Endometrial microvascular endothelial cells (primary cell): ENCODE results near the gene DHX32. TPM values are rescaled to one million over a fixed set of nuclear protein-coding genes. Genes with fewer than 3 reads are reported as not detected.

ENCODE experiments used
- in situ Hi-C: cut with HindIII; loops from 2 replicates; pipeline ENCODE4 v1.10.0; 2017; ENCODE audit warnings: low sequenced_read_pairs, low pct_unique_long_range_greater_than_20kb; ENCODE audit errors: inconsistent ontology term
- total RNA-seq: library from RNA; depleted of rRNA; stranded (reverse); fragments of >200 nt; gene quantifications from one replicate; pipeline ENCODE4 v1.2.3, GENCODE V29; 2015; ENCODE audit errors: inconsistent ontology term

DHX32 gene
- total RNA-seq, 1 donor from 2014 or later = 47.0 TPM

DNA sequence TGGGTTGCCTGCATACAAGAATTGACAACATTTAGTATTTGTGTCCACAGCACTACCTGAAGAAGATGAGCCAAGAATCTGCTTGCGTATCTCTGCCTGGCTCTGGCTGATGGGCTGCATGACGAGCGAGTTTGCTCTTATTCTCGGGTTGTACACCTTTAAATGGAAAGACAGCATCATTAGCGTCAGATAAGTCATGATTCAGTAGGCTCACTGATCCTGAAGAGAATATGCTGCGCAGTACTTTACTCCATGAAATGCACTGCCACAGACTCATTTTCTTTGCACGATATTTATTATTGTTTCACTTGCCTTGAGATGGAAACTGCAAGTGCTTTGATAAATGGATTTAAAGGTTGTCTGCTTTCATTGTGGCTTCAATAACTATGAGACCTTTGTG lies 28.6 kb downstream of the DHX32 start:
- in situ Hi-C loops = no loop called here

GRCh38 chr10:125850766-125851731 lies 30.0 kb downstream of the DHX32 start:
- in situ Hi-C loops = no loop called here

DNA sequence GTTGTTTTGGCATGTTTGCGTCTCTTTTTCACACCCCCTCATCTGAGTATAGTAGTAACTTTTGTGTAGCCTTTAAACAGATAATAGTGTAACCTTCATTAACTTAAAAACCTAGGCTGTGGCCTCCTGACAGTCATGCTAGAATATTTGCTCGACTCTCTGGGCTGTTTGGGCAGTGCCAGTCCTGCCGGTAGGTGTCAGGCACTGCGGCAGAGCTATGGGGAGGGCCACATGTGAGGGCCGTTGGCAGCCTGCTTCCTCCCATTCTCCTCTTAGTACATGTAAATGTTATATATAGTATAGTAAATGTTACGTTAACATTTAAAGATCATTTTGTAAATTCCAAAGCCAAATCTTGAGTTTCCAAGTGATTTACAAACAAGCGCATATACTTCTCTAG lies 31.6 kb downstream of the DHX32 start:
- in situ Hi-C loops = no loop called here

GRCh38 chr10:125848857-125849256 lies 32.2 kb downstream of the DHX32 start:
- in situ Hi-C loops = no loop called here

DNA sequence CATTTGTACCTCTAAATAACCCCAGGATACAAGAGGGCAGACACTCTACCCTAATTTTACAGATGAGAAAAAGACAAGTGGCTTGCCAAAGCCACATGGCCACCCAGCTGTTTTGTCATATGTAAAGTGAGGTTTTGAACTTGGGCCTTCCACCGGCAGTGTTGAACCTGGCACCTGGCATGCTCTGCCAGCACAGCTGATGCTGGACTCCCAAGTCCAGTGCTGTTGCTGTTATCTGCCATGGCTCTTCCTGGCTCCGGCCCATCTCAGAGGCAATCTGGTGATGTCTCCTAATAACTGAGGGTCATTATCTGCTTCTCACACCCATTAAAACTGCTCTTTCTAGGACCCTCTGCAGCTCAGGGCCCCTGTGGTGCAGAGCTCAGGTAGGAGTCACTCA lies 32.7 kb downstream of the DHX32 start:
- in situ Hi-C loops = no loop called here

GRCh38 chr10:125846894-125847293 lies 34.2 kb downstream of the DHX32 start:
- in situ Hi-C loops = no loop called here

DNA sequence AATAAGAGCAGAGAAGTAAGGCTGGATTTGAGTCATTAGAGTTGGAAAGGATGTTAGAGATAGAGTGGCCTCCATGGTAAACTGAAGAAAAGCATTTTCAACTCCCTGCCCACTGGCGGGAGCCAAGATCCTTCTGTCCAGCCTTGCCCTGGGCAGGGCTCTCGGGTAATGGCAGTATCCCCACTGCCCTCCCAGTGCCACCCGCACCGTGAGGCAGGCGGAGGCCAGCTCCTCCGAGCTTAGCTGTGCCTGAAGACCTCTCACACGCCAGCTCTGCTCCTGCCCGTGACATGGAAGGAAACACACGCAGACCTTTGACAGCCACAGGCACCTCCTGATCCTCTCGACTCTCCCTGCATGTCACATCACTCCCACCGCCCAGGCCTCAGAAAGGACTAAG lies 35.5 kb downstream of the DHX32 start:
- in situ Hi-C loops = no loop called here

GRCh38 chr10:125844751-125845221 lies 36.3 kb downstream of the DHX32 start:
- in situ Hi-C loops = no loop called here

GRCh38 chr10:125843603-125844329 lies 37.3 kb downstream of the DHX32 start:
- in situ Hi-C loops = no loop called here

GRCh38 chr10:125840955-125841354 lies 40.1 kb downstream of the DHX32 start:
- in situ Hi-C loops = no loop called here

- in situ Hi-C loops = no loop called here
Measured at GRCh38 chr10:125840406-125840805, 40.7 kb downstream of the DHX32 start.

DNA sequence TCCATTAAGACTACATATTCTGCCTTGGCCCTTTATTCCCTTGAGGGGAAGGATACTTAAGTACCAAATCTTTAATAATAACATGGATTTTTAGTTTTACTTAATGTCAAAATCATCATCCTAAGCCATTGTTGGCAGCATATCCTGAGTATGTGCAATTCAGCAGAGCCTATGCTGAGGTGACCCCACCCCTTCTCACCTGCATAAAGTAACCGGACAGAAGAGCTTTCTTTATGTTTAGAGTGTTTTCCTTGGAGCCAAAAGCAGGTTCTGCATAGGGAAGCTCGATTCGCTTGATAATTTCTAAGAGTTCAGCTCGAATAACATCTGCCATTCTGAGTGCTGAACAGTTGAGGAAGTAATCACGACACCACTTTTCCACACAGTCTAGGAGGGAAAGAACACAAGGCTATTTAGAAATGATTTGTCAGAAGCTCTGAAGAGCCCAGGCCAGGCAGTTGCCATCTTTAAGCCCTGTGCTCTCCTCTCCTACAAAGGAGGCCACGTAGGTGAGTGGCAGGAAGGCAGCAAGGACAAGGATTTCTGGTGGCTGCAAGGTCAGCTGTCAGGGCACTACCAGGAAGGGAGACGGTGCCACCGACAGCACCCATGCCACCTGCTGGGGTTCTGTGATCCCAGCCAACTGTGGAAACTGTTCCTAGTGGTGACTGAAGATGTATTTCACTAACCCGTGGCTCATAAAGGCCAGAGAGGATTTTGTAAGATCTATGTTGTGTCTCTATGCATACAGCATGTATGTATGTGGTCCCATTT lies 42.1 kb downstream of the DHX32 start:
- in situ Hi-C loops = no loop called here

- in situ Hi-C loops = no loop called here
Measured at GRCh38 chr10:125836746-125837145, 44.3 kb downstream of the DHX32 start.

- in situ Hi-C loops = no loop called here
Measured at GRCh38 chr10:125828311-125828710, 52.8 kb downstream of the DHX32 start.

GRCh38 chr10:125827133-125827532 lies 54.0 kb downstream of the DHX32 start:
- in situ Hi-C loops = no loop called here

DNA sequence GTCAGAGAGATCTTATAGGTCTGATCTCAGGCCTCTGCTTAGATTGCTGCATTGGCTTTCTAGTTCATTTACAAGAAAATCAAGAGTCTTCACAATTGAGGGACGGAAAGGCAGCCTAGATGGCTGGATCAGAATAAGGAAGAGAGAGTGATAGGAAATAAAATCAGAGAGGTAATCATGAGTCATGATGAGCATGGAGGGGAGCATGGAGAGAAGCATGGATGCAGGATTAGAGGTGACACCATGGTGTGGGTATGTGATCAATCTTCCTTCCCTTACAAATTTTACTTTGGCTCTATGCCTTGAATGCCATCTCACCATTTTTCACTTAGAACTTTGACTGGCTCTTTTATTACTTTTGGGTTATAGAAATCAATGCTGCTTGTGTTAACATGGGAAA lies 56.4 kb downstream of the DHX32 start:
- in situ Hi-C loops = no loop called here

DNA sequence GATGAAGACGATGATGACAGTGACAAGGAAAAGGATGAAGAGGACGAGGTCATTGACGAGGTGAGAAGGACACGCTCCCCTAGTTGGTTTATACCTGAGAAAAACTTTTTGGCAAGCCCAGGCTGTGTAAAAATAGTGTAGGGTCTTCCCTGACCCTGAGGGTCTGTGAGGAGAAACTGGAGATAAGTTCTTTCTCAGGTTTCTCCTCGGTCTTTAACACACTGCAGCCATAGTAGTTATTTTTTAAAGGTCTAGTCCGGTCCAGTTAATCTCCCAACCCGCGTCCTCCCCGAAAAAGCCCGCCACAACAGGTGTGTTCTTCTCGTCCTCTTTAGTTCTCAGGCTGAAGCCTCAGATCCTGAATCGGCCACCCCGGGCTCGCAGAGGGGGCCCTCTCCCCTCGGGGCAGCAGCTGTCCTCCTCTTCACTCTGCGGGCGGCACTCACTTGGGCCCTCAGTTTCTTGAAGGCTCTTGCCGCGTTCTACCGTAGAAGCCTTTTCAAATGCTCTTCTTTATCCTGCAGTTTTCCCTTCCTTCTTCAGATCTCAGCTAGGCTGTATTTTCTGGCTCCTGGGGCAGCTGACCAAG lies 57.3 kb downstream of the DHX32 start:
- in situ Hi-C loops = no loop called here

DNA sequence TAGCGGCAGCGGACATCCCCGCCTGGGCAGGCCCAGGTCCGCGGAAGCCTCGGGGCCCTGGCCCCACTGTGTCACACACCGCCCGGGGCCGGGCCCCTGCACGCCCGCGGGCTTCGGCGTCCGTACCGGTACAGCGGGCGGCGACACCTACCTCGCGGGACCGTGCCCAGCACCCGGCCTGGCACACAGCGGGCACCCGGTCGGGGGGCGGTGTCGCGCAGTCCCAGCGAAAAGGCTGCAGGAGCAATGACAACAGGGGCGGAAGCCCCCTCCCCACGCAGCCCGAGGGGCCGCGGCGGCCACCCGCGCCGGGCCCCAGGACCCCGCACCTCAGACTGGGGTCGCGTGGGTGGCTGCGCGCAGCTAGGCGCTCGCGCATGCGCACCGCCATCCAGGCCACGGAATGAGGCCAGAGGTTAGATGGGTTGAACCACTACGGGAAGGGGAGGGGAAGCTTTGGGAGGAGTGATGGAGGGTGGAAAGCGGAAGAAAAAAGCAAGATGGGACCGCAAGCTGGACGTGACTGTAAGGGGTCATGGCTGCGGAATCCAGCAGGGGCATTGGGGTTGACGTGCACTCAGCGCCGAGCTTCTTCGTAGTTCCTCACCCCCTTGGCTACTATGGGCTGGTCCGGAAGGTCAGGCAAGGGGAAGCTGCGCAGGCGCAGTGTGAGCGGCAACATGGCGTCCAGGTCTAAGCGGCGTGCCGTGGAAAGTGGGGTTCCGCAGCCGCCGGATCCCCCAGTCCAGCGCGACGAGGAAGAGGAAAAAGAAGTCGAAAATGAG lies 58.0 kb downstream of the DHX32 start, which contains the start of the genes BCCIP and UROS:
TSS of gene BCCIP (plus strand) at position 669 of the 785 bp plus-strand sequence. CDS start at position 681, 12 bp downstream.
TSS of gene UROS (minus strand) at position 381 of the 785 bp plus-strand sequence. CDS start 6,759 bp downstream, outside the sequence.
- in situ Hi-C loops = no loop called here
